HG02938 (cell line): ENCODE measurements around the gene AMFR.

Experiments
- ATAC-seq: cut with Tn5 transposase; IDR thresholded peaks from one replicate; pipeline ENCODE4 v1.9.1; 2021; ENCODE audit warnings: mild to moderate bottlenecking, moderate library complexity; ENCODE audit not compliant: unreplicated experiment

Gene AMFR

GRCh38 chr16:56336071-56336688 lies 89.2 kb downstream of the AMFR start:
- no peak for ATAC-seq

- no peak for ATAC-seq
Measured at GRCh38 chr16:56334761-56335160, 90.6 kb downstream of the AMFR start.

GRCh38 chr16:56332464-56333079 lies 92.8 kb downstream of the AMFR start:
- no peak for ATAC-seq

- no peak for ATAC-seq
Measured at GRCh38 chr16:56331915-56332314, 93.4 kb downstream of the AMFR start.

- no peak for ATAC-seq
Measured at GRCh38 chr16:56331399-56331798, 93.9 kb downstream of the AMFR start.

GRCh38 chr16:56330476-56330875 lies 94.9 kb downstream of the AMFR start:
- no peak for ATAC-seq

GRCh38 chr16:56329887-56330286 lies 95.5 kb downstream of the AMFR start:
- ATAC-seq = no peak

- no peak for ATAC-seq
Measured at GRCh38 chr16:56328276-56329022, 96.9 kb downstream of the AMFR start.

GRCh38 chr16:56327929-56328258 lies 97.5 kb downstream of the AMFR start:
- ATAC-seq = no peak

GRCh38 chr16:56327071-56327928 lies 98.0 kb downstream of the AMFR start:
- no peak for ATAC-seq

- no peak for ATAC-seq
Measured at GRCh38 chr16:56325956-56326355, 99.4 kb downstream of the AMFR start.

- no peak for ATAC-seq
Measured at GRCh38 chr16:56324406-56324805, 100.9 kb downstream of the AMFR start.

- no peak for ATAC-seq
Measured at GRCh38 chr16:56321571-56321970, 103.8 kb downstream of the AMFR start.

GRCh38 chr16:56320811-56321558 lies 104.4 kb downstream of the AMFR start:
- no peak for ATAC-seq

GRCh38 chr16:56320056-56320455 lies 105.3 kb downstream of the AMFR start:
- ATAC-seq = no peak

GRCh38 chr16:56319376-56319775 lies 106.0 kb downstream of the AMFR start:
- no peak for ATAC-seq

GRCh38 chr16:56318827-56319140 lies 106.6 kb downstream of the AMFR start:
- no peak for ATAC-seq

- peak; percentile 85 for ATAC-seq
Measured at GRCh38 chr16:56317998-56318826, 107.1 kb downstream of the AMFR start.

GRCh38 chr16:56316545-56316944 lies 108.8 kb downstream of the AMFR start:
- no peak for ATAC-seq

GRCh38 chr16:56315955-56316354 lies 109.4 kb downstream of the AMFR start:
- no peak for ATAC-seq
